HG03354 (cell line): ENCODE results near the gene ITPKC.
A peak's percentile ranks its signal among the peaks of the same experiment; 100 is the strongest.

Experiments
- ATAC-seq: cut with Tn5 transposase; IDR thresholded peaks from one replicate; pipeline ENCODE4 v1.9.1; 2021; ENCODE audit warnings: mild to moderate bottlenecking; ENCODE audit not compliant: unreplicated experiment, poor library complexity, severe bottlenecking

ITPKC gene

DNA sequence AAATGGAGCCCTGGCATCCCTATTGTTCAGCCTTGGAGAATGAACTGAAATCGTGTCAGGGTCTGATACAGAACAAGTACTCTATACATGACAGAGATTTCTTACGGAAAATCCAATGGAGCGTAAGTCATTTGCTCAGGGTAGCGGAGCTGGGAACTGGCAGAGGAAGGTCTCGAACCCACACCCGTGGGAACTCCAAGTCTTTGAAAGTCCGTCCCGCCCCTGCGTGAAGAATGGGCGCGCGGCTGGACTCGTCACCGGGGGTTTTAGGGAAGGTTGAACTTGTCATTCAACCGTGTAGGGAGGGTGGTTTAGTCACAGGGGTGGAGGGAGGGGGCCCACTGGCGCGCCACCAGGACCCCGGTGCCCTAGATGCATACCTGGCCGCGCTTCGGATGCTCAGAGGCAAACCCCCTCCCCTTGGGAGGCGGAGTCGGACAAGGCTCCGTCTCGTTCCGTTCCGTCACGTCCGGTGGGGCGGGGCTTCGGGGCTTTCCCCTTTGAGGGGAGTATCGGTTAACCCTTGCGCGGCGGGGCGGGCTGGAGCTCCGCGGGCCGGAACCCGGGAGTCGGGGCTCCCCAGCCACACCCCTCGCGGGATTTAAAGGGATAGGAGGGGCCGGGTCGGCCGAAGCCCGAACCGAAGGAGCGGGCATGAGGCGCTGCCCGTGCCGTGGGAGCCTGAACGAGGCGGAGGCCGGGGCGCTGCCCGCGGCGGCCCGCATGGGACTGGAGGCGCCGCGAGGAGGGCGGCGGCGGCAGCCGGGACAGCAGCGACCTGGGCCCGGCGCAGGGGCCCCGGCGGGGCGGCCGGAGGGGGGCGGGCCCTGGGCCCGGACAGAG, at the start of gene ITPKC, which contains the start of gene COQ8B:
Gene ITPKC (plus strand): TSS at position 631 of the 843 bp plus-strand sequence. CDS start 24 bp downstream, at position 655.
Gene COQ8B (minus strand): TSS at position 405 of the 843 bp plus-strand sequence. CDS start 2,254 bp downstream, outside the sequence.
- ATAC-seq: peak; percentile 69

DNA sequence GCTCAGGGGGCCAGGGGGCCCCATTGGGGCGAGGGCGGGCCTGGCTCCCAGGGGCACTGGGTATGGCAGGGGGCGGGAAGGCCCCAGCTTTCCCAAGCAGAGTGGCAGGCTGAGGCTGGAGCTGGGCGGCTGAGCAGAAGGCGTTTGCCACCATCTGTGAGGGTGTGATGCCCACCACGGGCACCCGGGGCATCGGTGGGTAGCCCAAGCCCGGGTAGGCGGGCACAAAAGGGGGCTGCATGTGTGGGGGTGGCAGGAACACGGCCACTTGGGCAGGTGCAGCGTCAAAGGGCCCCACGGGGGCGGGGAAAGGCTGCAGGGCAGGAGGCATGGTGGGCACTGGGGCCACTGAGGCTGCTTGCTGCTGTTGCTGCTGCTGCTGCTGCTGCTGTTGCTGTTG, 49.3 kb upstream of the ITPKC start:
- no peak for ATAC-seq

DNA sequence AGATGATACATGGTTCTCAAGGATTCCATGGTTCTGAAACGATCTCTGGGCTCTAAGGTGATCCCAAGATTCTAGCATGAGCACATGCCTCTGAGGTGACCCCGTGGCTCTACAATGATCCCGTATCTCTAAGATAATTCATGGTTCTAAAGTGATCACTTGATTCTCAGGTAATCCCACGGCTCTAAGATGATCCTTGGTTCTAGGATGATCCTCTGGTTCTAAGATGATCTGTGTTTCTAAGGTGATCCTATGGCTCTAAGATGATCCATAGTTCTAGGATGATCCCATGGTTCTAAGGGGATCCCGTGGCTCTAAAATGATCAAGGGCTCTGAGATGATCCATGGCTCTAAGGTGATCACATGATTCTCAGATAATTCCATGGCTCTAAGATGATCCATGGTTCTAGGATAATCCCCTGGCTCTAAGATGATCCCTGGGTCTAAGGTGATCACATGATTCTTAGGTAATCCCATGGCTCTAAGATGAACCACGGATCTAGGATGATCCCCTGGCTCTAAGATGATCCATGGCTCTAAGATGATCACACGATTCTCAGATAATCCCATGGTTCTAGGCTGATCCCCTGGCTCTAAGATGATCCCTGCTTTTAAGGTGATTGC, 47.8 kb upstream of the ITPKC start:
- no peak for ATAC-seq

DNA sequence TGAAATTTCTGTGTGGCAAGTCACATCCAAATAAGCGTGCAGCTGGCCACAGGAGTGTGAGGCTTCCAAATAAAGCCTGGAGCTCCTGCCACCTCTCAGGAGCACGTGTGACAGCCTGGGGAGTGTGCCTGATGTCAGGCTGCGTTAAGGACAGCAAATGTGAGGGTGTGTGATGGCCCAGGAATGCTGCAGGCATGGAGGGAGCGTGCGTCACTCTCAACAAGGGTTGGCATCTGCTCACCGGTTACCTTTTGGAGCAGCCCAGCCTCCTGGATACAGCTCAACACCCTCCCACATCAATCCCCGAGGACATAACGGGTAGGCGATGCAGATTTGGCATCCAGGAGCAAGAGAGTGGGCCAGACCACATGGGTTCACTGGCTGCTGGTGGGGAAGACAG, 45.5 kb upstream of the ITPKC start:
- no peak for ATAC-seq

DNA sequence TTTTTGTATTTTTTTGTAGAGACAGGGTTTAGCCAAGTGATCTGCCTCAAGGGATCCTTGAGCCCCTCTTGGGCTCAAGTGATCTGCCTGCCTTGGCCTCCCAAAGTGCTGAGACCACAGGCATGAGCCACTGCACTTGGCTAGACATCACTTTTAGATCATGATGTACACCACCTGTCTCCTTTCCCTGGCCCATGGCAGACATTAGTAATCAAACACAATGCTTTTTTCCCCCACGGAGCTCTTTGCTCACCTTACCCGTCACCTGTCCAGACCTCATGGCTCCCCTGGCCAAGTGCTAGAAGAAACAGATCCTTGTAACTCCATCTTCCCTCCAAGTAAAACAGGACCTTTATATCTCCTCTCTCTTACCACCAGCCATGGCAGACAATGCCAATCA, 44.9 kb upstream of the ITPKC start:
- no peak for ATAC-seq

DNA sequence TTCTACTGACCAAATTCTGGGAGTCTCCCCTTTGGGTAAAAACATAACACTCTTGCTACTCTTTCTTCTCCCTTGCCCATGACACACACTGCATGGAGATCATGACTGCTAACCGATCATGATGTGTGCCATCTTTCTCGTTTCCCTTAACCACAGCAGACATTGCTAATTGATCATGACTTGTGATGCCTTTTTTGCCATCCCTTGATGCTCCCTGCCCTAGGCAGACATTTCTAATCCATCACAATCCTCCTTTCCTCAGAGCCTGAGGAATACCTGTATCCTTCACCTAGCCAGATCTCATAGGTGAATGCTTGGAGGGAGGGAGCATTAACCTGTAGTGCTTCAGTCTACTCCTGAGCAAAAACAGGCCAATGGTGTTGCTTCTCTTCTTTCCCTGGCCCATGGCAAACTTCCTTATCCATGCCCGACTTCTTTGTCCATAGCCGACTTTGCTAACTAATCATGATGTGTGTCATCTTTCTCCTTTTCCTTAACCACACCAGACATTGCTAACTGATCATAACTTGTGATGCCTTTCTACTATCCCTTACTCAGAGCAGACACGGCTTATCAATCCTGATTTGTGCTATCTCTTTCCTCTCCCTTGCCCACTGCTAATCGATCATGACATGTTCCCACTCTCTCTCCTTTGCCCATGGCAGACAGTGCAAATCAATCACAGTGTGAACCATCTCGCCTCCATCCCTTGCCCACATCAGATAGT, 44.2 kb upstream of the ITPKC start:
- no peak for ATAC-seq

DNA sequence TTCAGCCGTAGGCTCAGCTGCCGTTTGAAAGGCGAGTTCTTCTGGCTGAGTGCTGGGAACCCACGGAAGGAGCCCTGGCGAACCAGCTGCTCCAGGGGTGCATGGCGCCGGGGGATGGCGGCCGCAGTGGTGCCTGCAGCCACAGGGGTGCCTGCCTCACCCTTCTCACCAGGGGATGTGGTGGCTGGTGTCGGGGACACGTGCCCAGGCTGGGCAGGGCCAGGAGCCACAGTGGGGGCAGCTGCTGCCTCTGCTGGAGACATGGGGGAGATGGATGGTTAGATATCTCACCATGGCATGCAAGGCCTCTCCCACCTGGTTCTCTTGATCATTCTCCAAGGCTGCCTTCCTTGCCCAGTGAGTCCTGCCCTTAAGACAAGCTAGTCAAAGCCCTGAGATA, 43.5 kb upstream of the ITPKC start:
- no peak for ATAC-seq

DNA sequence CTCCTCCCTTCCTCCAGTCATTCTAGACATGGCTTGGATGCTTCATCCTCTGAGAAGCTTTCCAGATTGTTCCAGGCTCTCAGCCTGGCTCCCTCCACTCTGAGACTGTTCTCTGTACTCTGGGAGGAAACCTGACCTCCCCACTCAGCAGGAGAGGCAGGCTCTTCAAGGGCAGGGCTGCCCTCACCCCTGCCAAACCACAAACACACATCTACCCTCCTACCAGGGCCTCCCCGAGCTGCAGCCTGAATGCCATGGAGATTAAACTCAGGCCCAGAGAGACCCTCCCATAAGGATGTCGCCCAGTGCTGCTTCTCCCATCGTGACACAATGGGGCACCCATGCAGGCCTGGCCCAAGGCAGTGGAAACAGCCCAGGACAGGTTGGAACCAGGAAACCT, 42.6 kb upstream of the ITPKC start:
- ATAC-seq: no peak

DNA sequence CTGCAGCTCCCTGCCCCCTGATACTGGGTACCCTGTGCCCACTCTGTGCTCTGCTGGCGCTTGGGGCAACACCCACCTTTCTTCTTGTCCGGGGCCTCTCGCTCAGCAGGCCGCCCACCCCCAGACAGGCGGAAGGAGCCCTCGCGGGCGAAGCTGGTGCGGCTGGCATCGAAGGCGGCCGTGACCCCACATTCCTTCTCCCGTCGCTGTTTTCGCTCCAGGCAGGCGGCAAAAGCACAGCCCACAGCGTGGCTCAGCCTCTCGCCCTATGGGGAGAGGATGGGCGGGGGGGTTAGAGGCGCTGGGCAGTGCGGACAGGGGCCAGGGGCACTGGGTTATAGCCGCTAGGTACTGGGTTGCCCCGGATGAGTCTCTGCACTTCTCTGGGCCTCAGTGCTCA, 39.8 kb upstream of the ITPKC start:
- no peak for ATAC-seq

DNA sequence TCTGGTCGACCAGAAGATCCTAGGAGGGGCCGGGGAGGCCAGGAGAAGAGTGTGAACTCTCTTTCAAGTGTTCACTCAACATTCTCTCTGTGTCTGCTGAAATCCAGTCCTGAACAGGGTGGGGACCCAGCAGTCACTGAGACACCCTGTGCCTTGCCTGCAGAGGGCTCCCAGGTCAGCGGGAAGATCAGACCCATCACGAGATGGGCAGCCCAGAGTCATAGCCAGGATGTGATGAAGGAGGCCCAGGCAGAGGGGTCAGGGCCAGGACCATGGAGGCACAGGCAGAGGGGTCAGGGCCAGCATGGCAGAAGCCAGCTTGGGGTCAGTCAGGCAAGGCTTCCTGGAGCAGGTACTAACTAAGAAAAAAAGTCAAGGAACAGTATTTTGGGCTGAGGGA, 35.9 kb upstream of the ITPKC start:
- no peak for ATAC-seq

DNA sequence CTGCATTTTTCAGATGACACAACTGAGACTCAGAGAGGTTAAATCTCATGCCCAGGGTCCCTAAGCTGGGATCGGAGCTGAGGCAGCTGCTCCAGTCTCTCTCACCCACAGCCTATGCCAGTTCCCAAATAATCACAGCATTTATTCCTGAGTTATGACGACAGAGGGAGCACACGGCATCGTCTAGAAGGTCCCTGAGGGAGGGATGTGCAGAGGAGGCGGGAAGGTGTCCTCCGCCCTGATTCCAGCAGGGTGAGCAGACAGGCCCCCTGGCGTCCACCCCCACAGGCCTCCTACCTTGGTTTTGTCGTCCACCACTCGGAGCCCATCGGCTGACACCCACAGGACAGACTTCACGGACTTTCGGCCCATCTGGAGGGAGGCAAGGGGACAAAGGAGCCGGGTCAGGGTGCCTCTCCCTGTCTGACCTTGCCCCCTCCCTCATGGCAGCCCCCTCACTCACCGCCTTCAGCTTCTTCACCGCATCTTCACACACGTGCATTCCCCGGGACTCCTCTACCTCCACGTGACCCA, 34.4 kb upstream of the ITPKC start:
- no peak for ATAC-seq

DNA sequence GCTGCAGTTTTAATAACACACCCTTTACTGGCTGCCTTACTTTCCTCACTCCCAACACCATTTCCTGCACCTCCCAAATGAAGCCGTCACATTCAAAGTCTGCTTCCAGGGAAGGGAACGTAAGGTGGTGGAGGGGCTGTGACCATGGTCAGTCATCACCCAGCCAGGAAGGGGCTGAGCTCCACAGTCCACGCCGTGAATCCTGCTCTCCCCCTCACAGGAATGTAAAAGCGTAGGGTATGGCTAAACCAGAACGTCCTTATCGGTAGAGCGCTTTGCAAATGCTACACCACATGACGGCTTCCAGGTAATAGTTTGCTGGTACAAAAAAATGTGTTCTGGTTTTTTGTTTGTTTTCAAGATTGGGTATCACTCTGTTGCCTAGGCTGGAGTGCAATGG, 33.5 kb upstream of the ITPKC start:
- no peak for ATAC-seq

DNA sequence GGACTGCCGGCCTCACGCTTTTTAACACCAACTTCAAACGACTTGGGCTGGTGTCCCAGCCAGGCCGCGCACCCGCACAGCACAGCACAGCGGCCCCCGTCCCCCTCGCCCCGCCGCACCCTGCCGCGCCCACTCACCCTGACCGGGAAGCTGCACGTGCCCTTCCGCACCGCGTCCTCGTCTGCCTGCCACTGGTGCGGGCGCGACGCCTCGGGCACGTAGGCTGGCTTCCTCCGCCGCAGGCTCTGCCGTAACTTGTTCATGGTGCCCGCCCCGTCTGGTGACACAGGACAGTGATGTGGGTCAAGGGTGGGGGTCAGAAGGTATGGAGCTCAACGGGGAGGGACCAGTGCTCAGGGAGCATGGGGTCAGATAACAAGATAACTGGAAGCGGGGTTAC, 32.6 kb upstream of the ITPKC start:
- no peak for ATAC-seq

DNA sequence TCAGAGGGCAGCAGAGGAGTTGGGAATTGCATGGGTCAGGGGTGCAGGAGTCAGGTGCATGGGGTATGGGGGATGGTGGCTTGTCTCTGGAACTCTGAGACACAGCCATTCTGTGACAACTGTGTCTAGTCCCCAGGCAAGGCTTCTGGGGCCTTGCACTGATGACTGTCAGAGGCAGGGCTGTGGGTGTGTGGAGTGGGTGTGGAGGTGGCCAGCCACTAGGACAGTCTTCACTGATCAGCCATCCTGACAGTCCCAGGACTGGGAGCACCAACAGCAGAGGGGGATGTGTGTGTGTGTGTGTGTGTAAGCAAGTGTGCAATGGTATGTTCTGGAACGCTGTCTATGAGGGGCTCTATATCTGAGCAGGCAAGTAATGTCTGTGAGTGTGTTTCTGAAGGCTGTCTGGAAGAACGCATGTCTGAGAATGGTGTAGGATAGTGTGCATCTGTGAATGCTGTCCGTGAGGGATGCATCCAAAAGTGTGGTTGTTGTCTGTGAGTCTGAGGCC, 31.8 kb upstream of the ITPKC start:
- ATAC-seq: no peak

DNA sequence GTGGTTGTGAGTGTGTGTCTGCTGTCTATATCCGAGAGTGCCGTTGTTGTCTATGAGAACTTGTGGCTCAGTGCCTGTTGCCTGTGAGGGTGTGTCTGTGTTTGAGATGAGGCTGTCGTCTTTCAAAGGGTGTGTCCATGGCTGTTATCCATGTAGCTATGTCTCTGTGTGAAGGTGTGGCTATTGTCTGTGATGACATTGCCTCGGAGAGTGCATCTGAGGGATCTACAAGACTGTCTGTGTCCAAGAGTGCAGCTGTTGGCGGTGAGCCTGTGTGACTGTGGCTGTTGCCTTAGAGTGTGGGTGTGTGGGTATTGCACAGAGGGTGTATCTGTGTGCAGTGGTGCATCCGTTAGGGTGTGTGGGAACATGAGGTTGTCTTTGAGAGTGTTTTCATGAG, 31.3 kb upstream of the ITPKC start:
- ATAC-seq: no peak

DNA sequence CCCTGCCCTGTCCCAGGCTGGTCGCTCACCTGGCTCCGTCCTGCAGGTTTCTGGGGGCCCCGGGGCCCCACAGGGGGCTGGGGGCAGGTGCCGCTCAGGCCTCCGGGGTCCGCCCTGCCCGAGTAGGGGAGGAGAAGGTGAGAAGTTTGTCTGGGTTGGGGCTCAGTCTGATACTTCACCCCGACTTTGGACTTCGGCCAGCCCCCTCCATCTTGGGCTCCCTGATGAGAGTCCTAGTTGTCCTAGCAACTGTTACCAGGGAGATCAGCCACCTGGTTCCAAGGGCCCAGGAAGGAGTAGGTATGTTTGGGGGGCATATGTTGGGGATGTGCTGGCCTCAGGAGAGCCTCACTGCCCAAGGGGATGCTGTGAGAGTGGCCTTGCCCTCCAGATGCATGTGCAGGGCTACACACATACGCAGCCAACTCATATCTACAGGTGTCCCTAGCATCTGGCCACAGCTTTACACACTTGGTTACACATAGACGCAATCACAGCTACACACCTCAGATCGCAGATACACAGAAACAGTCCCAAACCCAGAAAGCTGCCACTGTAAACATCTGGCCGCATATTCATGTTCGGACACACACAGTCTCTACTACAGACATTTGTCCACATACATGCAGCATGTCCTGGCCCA, 29.9 kb upstream of the ITPKC start:
- no peak for ATAC-seq

DNA sequence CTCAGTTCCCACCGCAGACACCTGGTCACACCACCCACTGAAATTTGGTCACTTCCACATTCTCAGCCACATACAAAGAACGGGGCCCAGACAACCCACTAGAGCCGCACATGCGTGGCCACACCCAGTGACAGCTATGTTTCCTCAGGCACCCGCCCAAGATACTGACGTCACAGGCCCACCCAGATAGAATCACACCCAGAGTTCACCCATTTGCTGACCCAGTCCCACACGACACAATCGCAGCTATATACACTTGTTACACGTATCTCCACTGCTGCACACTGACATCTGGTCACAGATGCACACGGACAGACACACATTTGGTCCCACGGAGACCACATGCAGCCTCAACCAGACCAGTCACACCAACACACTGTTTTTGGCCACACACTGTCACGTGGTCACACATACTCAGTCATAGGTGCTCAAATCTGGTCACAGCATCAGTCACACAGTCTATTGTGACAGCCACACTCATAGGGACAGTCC, 29.3 kb upstream of the ITPKC start:
- ATAC-seq: no peak

DNA sequence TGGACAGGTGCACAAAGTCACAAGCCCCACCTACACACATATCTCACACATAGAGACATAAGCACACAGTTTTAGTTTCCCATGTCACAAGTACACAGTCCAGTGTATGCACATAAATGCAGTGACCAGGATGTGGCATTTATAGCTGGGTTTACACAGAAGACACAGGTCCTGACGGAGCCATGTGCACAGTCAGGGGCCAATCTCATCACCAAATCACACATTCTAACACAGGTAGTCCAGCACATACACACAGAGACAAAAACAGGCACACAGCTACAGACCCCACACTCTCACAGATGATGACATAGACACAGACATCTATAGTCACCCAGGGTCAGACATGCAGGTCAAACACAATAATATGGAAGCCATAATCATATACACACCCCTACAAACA, 28.6 kb upstream of the ITPKC start:
- no peak for ATAC-seq

DNA sequence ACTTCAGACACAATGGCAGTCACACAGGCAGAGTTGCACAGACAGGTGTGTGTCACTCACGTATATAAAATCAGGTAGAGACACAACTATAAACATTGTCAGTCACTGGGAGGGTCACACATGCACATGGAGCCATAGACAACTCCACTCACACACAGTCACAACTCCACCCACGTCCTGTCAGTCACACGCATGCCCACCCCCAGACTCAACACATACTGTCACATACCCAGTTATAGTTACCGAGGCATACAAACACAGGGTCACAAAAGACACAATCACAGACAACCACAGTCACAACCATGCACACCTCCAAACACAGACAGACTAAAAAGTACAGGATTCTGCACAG, 27.9 kb upstream of the ITPKC start:
- no peak for ATAC-seq
